Stimulated activated CD4-positive, alpha-beta T cell treated with anti-CD3 and anti-CD28 coated beads, Interleukin-15, amount 100 ng/mL, for 24 hours (primary cell): ENCODE results near the gene TAS2R42.
A peak's percentile ranks its signal among the peaks of the same experiment; 100 is the strongest.

ENCODE experiments used
- DNase-seq: peaks from one replicate; pipeline ENCODE4 v3.0.0-alpha.2; 2020

The TAS2R42 gene

DNA sequence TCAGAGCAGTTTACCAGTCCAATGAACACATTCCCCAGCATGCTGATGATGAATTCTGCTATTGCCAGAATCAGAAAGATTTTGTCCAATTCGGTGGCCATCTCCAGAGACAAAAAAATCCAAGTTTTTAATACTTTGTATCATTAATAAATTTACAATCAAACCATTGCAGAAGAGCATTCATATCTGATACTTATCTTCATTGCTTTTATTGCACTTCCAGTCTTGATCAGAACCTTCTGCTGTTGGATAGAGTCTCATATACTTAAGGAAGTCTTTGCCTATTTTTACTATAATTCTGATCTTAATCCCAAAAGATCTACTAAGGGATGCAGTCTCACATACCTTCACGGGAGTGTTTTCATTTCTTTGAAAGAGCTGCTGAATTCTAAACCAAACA lies at the start of gene TAS2R42:
TAS2R42 (minus strand) TSS at position 101 of the 400 bp plus-strand sequence; CDS start at position 101, 0 bp downstream.
- no peak for DNase-seq

DNA sequence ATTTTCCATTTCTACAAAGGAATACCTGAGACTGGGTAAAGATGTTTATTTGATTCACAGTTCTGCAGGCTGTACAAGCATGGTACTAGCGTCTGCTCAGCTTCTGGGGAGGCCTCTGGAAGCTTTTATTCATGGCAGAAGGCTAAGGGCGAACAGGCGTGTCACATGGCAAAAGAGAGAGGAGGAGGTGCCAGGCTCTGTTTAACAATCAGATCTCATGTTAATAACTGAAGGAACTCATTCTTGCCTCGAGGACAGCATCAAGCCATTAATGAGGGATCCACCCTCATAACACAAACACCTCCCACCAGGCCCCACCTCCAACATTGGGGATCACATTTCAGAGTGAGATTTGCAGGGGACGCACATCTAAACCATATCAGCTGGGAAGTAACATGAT lies 46.8 kb upstream of the TAS2R42 start:
- no peak for DNase-seq

DNA sequence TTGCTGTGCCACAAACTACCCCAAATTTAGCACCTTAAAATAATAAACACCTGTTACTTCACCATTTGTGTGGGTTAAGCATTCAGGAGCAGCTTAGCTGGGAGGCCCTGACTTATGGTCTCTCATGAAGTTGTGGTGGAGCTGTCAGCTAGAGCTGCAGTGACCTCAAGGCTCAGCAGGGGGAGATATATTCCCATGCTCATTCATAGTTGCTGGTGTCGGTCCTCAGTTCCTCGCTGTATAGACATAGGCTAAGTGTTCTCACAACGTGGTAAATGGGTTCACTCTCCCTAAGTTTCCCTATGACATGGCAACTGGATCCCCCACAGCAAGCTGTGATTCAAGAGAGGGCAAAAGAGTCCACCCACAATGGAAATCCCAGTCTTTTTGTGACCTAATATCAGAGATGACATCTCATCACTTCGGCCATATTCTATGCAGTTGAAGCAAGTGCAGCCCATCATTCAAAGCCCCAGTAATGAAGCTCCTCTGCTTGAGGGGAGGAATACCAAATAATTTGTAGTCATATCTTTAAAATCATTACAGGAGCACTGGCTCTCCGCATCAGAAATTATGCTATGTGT lies 41.7 kb upstream of the TAS2R42 start:
- peak; percentile 56 for DNase-seq

DNA sequence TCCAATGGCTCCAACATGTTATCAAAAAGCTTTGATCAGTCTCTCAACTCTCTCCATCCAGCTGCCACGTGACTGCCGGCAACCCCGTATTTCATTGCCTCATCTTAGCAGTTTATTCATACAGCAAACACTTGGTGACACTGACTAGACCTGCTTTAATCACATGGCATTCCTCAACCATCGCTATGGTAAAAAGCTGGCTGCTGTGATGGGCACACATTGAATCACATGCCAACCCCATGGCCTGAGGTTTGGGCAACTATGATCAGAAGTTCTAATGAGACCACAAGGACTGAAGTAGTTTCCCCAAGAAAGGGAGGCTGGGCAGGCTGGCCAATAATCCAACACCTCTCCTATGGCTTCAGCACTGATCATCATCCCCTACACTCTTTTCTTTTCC lies 40.6 kb upstream of the TAS2R42 start:
- DNase-seq: no peak

GRCh38 chr12:11209113-11209512 lies 22.4 kb upstream of the TAS2R42 start:
- DNase-seq: no peak

GRCh38 chr12:11204173-11204572 lies 17.4 kb upstream of the TAS2R42 start:
- DNase-seq: no peak

- no peak for DNase-seq
Observed at GRCh38 chr12:11202811-11203210, 16.1 kb upstream of the TAS2R42 start.

DNA sequence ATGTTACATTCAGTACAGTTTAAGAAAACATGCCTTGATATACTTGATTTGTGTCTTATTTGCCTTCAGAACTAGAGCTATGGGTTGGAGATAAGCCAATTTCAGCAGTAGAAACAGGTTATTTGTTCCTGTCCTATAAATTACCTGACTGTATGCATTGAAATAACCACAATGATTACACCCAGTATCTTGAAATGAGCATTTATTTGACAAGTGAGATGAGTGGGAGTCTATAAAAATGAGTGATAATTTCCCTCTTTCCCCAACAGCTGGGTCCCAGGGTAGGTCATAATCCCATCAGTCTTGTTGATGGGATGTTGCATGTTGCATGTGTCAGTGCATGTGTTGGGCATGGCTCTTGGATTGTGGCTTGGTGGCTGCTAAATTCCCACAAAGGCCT lies 3.7 kb downstream of the TAS2R42 start:
- no peak for DNase-seq

DNA sequence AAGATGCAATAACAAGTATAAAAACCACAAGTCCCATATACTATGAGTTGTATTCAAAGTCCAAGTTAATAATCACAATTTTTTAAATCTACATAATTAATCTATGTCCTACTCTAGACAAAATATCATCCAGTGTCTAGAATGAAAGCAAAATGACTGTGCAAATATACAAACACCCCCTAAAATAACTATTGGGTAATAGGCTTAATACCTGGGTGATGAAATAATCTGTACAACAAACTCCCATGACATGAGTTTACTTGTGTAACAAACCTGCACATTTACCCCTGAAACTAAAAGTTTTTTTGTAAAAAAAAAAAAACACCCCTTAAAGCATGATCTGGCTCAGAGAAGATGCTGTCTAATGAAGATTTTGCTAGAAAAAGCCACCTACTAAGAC lies 4.2 kb downstream of the TAS2R42 start:
- no peak for DNase-seq

GRCh38 chr12:11178250-11178649 lies 8.5 kb downstream of the TAS2R42 start:
- no peak for DNase-seq

GRCh38 chr12:11174022-11174421 lies 12.7 kb downstream of the TAS2R42 start:
- no peak for DNase-seq

GRCh38 chr12:11171969-11172675 lies 14.6 kb downstream of the TAS2R42 start:
- DNase-seq: no peak

DNA sequence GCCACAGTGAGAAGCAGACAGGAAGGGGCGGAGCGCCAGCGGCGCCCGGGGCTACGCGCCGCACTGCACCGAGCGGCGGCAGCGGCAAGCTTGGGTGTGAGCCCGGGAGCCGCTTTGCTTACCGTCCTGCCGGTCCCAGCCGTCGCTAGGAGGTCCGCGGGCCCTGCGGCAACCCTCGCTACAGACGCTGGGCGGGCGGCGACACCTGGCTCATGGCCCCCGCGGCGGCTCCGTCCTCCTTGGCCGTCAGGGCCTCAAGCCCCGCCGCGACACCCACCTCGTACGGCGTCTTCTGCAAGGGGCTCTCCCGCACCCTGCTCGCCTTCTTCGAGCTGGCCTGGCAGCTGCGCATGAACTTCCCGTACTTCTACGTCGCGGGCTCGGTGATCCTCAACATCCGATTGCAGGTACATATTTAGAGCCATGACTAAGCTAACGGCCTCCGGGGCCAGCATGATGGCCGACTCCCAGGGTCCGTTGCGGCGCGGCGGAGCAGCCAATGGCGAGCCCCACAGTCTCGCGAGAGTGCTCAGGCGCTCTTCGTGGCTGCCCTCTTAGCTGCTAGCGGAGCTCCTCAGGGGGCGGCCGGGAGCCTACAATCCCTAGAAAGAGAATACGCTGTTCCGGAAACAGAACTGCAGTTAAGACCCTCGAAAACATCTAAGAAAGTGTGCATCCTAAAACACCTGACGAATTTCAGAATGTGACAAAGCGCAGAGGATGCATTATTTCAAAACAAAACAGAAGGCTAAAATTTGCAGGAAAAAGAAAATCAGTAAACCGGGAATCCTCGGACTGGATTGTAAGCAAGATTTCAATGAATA lies 15.4 kb downstream of the TAS2R42 start, which contains the start of gene SMIM10L1:
SMIM10L1 (plus strand) TSS at position 50 of the 824 bp plus-strand sequence; CDS start at position 213, 163 bp downstream.
- DNase-seq: peak; percentile 93

GRCh38 chr12:11170810-11171144 lies 16.0 kb downstream of the TAS2R42 start:
- no peak for DNase-seq

- no peak for DNase-seq
Observed at GRCh38 chr12:11166300-11166699, 20.4 kb downstream of the TAS2R42 start.

DNA sequence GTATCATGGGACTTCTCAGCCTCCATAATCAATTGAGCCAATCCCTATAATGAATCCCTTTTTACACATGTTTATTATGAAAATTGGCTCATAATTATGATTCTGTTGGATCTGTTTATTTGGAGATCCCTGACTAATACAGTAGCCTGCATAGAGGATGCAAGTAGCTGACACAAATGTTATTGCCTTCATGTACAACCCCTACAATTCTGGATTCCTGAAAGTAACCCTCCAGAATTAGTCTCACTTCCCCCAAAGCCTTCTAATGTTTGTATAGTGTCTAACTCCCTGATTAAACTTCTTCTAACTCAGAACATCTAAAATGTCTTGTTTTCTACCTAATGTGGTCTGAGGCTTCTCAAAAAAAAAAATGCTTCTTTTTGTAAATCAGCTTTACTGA lies 22.4 kb downstream of the TAS2R42 start:
- no peak for DNase-seq

GRCh38 chr12:11162502-11162901 lies 24.2 kb downstream of the TAS2R42 start:
- DNase-seq: no peak

DNA sequence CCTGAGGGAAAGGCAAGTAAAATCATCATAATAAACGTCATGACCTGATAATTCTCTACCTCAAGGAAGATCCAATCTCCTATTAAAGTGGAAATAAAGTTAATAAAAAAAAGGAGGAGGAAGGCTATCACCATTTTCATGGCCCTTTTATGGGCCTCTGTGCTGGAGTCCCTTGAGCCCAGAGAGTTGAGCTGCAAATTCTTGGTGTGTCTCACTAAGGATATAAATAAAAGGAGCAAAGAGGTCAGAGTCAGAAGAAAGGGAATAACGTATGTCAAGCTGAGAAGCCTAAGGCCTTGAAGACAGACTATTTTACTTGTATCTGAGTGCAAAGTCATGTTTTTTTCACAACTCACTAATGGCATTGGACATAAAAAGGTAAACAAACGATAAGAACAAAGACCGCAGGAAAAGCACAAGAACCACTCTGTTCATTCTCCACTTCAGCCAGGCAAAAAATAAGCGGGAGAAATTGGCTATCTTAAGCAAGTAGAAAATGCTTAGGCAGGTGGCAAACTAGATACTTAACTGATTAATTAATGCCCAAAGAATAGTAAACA lies 27.8 kb downstream of the TAS2R42 start:
- DNase-seq: no peak

DNA sequence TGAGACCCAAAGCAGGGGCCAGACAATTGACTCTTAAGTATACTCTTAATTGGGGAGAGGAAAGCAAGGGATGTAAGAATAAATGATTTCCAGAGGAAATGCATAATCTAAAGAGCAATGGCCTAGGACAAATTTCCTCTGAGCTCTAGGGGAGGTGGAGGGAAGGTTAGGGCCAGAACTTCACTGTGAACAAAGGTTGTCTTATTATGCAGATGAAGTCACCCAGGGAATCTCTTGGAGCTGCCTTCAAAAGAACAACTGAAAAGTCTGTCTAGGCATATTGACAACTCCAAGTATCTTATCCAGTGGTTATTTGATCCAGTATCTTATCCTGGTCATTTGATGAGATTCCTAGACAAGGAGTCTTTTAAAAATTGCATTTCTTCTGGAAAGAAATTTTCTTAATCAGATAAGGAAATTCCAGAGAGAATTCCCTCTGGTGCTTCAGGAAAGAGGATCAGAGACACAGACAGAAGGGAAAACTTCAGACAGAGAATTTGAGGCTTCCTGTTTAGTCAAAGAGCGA lies 32.3 kb downstream of the TAS2R42 start:
- DNase-seq: no peak

- DNase-seq: no peak
Observed at GRCh38 chr12:11152725-11153124, 34.0 kb downstream of the TAS2R42 start.

DNA sequence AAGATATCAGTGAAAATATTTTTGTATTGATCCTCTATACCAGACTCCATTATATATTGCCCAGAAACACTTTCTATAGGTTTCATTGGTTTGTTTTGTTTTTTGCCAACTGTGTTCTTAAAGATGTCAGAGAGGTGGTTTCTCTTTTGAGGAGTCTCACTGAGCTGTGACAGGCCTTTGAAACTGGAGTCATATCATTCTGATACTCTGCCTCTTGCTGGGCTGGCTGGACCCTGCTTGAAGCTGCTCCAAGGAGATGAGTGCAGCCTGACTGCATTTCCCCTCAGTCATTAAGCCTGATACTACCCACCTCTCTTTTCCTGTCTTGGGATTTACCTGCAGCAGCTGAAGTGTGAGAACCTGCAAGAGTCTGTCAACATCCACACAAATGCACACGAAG lies 35.9 kb downstream of the TAS2R42 start:
- no peak for DNase-seq

DNA sequence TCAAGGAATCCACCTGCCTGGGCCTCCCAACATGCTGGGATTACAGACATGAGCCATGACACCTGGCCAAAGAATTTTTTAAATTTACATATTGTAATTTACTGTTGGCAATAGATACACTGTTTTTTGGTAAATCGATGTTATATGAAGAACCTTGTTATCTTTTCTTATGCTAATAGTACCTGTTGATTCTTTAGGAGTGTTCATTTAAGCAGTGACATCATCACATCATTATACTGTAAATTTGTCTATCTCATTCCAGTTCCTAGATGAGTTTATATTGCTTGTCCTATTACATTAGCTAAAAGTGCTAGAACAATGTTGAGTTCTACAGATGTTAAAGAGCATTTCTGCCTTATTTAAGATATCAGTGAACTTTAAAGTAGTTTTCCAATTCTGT lies 39.3 kb downstream of the TAS2R42 start:
- no peak for DNase-seq

GRCh38 chr12:11144297-11144696 lies 42.4 kb downstream of the TAS2R42 start:
- no peak for DNase-seq
